ENCODE data around the gene FRMD4A.

Gene FRMD4A

GRCh38 chr10:13681960-13682359 lies 648.8 kb downstream of the FRMD4A start:
- H3K4me3 ChIP-seq (ENCODE audit: low read length) = no peak overlapping the region
- no peak overlapping the region for H3K9ac ChIP-seq (ENCODE audit: low read length)
- H3K27me3 ChIP-seq (ENCODE audit: control insufficient read depth, insufficient read depth, low read length) = no peaks in the 10 kb centered on the region
- H3K36me3 ChIP-seq (ENCODE audit: control insufficient read depth, insufficient read depth, low read length) = peaks cover 2% of the 10 kb centered on the region
- peaks cover 31% of the 10 kb centered on the region for H3K4me1 ChIP-seq (ENCODE audit: control insufficient read depth, insufficient read depth, low read length)
- no peak overlapping the region for H3K27ac ChIP-seq (ENCODE audit: low read depth, low read length)

- Histone ChIP-seq H3K9ac (ENCODE audit: low read length) (no peak overlapping the region), H3K36me3 (ENCODE audit: control insufficient read depth, insufficient read depth, low read length) (peaks cover 2% of the 10 kb centered on the region), H3K27ac (ENCODE audit: low read depth, low read length) (no peak overlapping the region), H3K4me1 (ENCODE audit: control insufficient read depth, insufficient read depth, low read length) (peaks cover 27% of the 10 kb centered on the region), H3K27me3 (ENCODE audit: control insufficient read depth, insufficient read depth, low read length) (no peaks in the 10 kb centered on the region), H3K4me3 (ENCODE audit: low read length) (no peak overlapping the region)
These were observed 649.2 kb downstream of the FRMD4A start for GRCh38 chr10:13681528-13681927.

GRCh38 chr10:13681095-13681494 lies 649.6 kb downstream of the FRMD4A start:
- Histone ChIP-seq H3K27ac (ENCODE audit: low read depth, low read length) (no peak overlapping the region), H3K9ac (ENCODE audit: low read length) (no peak overlapping the region), H3K4me3 (ENCODE audit: low read length) (no peak overlapping the region), H3K27me3 (ENCODE audit: control insufficient read depth, insufficient read depth, low read length) (no peaks in the 10 kb centered on the region), H3K4me1 (ENCODE audit: control insufficient read depth, insufficient read depth, low read length) (peaks cover 23% of the 10 kb centered on the region), H3K36me3 (ENCODE audit: control insufficient read depth, insufficient read depth, low read length) (peaks cover 2% of the 10 kb centered on the region)

GRCh38 chr10:13678101-13678843 lies 652.5 kb downstream of the FRMD4A start:
- H3K4me1 ChIP-seq (ENCODE audit: control insufficient read depth, insufficient read depth, low read length) = peaks cover under 1% of the 10 kb centered on the region
- H3K4me3 ChIP-seq (ENCODE audit: low read length) = no peak overlapping the region
- peaks cover 2% of the 10 kb centered on the region for H3K36me3 ChIP-seq (ENCODE audit: control insufficient read depth, insufficient read depth, low read length)
- no peak overlapping the region for H3K27ac ChIP-seq (ENCODE audit: low read depth, low read length)
- no peak overlapping the region for H3K9ac ChIP-seq (ENCODE audit: low read length)
- H3K27me3 ChIP-seq (ENCODE audit: control insufficient read depth, insufficient read depth, low read length) = no peaks in the 10 kb centered on the region

- no peak overlapping the region for H3K9ac ChIP-seq (ENCODE audit: low read length)
- H3K4me3 ChIP-seq (ENCODE audit: low read length) = no peak overlapping the region
- H3K4me1 ChIP-seq (ENCODE audit: control insufficient read depth, insufficient read depth, low read length) = no peaks in the 10 kb centered on the region
- H3K36me3 ChIP-seq (ENCODE audit: control insufficient read depth, insufficient read depth, low read length) = peaks cover 6% of the 10 kb centered on the region
- no peaks in the 10 kb centered on the region for H3K27me3 ChIP-seq (ENCODE audit: control insufficient read depth, insufficient read depth, low read length)
- H3K27ac ChIP-seq (ENCODE audit: low read depth, low read length) = peak overlapping the region; percentile 43
These were observed 655.8 kb downstream of the FRMD4A start for GRCh38 chr10:13674645-13675588.

GRCh38 chr10:13673156-13673555 lies 657.6 kb downstream of the FRMD4A start:
- no peak overlapping the region for H3K27ac ChIP-seq (ENCODE audit: low read depth, low read length)
- peaks cover 10% of the 10 kb centered on the region for H3K36me3 ChIP-seq (ENCODE audit: control insufficient read depth, insufficient read depth, low read length)
- H3K4me3 ChIP-seq (ENCODE audit: low read length) = no peak overlapping the region
- H3K9ac ChIP-seq (ENCODE audit: low read length) = no peak overlapping the region
- no peaks in the 10 kb centered on the region for H3K4me1 ChIP-seq (ENCODE audit: control insufficient read depth, insufficient read depth, low read length)
- H3K27me3 ChIP-seq (ENCODE audit: control insufficient read depth, insufficient read depth, low read length) = no peaks in the 10 kb centered on the region

- Histone ChIP-seq H3K4me1 (ENCODE audit: control insufficient read depth, insufficient read depth, low read length) (no peaks in the 10 kb centered on the region), H3K9ac (ENCODE audit: low read length) (no peak overlapping the region), H3K27ac (ENCODE audit: low read depth, low read length) (no peak overlapping the region), H3K36me3 (ENCODE audit: control insufficient read depth, insufficient read depth, low read length) (peaks cover 10% of the 10 kb centered on the region), H3K27me3 (ENCODE audit: control insufficient read depth, insufficient read depth, low read length) (no peaks in the 10 kb centered on the region), H3K4me3 (ENCODE audit: low read length) (no peak overlapping the region)
These were observed 658.2 kb downstream of the FRMD4A start for GRCh38 chr10:13672548-13672947.

GRCh38 chr10:13671904-13672303 lies 658.8 kb downstream of the FRMD4A start:
- H3K27ac ChIP-seq (ENCODE audit: low read depth, low read length) = no peak overlapping the region

GRCh38 chr10:13670311-13670710 lies 660.4 kb downstream of the FRMD4A start:
- no peak overlapping the region for H3K4me3 ChIP-seq (ENCODE audit: low read length)
- peaks cover 18% of the 10 kb centered on the region for H3K36me3 ChIP-seq (ENCODE audit: control insufficient read depth, insufficient read depth, low read length)
- no peaks in the 10 kb centered on the region for H3K27me3 ChIP-seq (ENCODE audit: control insufficient read depth, insufficient read depth, low read length)
- H3K4me1 ChIP-seq (ENCODE audit: control insufficient read depth, insufficient read depth, low read length) = no peaks in the 10 kb centered on the region
- no peak overlapping the region for H3K27ac ChIP-seq (ENCODE audit: low read depth, low read length)
- no peak overlapping the region for H3K9ac ChIP-seq (ENCODE audit: low read length)

More at GRCh38 chr10:13671904-13672303, 658.8 kb downstream of the FRMD4A start:
- H3K4me3 ChIP-seq (ENCODE audit: low read length) = no peak overlapping the region
- H3K4me1 ChIP-seq (ENCODE audit: control insufficient read depth, insufficient read depth, low read length) = no peaks in the 10 kb centered on the region
- no peaks in the 10 kb centered on the region for H3K27me3 ChIP-seq (ENCODE audit: control insufficient read depth, insufficient read depth, low read length)
- no peak overlapping the region for H3K9ac ChIP-seq (ENCODE audit: low read length)
- H3K36me3 ChIP-seq (ENCODE audit: control insufficient read depth, insufficient read depth, low read length) = peaks cover 10% of the 10 kb centered on the region

- Histone ChIP-seq H3K9ac (ENCODE audit: low read length) (no peak overlapping the region), H3K27ac (ENCODE audit: low read depth, low read length) (no peak overlapping the region), H3K4me3 (ENCODE audit: low read length) (no peak overlapping the region), H3K27me3 (ENCODE audit: control insufficient read depth, insufficient read depth, low read length) (no peaks in the 10 kb centered on the region), H3K4me1 (ENCODE audit: control insufficient read depth, insufficient read depth, low read length) (no peaks in the 10 kb centered on the region), H3K36me3 (ENCODE audit: control insufficient read depth, insufficient read depth, low read length) (peaks cover 18% of the 10 kb centered on the region)
These were observed 660.8 kb downstream of the FRMD4A start for GRCh38 chr10:13669901-13670300.

GRCh38 chr10:13669182-13669855 lies 661.4 kb downstream of the FRMD4A start:
- no peak overlapping the region for H3K27ac ChIP-seq (ENCODE audit: low read depth, low read length)
- peaks cover 18% of the 10 kb centered on the region for H3K36me3 ChIP-seq (ENCODE audit: control insufficient read depth, insufficient read depth, low read length)
- no peaks in the 10 kb centered on the region for H3K4me1 ChIP-seq (ENCODE audit: control insufficient read depth, insufficient read depth, low read length)
- H3K27me3 ChIP-seq (ENCODE audit: control insufficient read depth, insufficient read depth, low read length) = no peaks in the 10 kb centered on the region
- no peak overlapping the region for H3K4me3 ChIP-seq (ENCODE audit: low read length)
- H3K9ac ChIP-seq (ENCODE audit: low read length) = no peak overlapping the region

GRCh38 chr10:13668126-13668525 lies 662.6 kb downstream of the FRMD4A start:
- no peaks in the 10 kb centered on the region for H3K27me3 ChIP-seq (ENCODE audit: control insufficient read depth, insufficient read depth, low read length)
- peaks cover 18% of the 10 kb centered on the region for H3K36me3 ChIP-seq (ENCODE audit: control insufficient read depth, insufficient read depth, low read length)
- H3K4me3 ChIP-seq (ENCODE audit: low read length) = no peak overlapping the region
- no peak overlapping the region for H3K27ac ChIP-seq (ENCODE audit: low read depth, low read length)
- no peaks in the 10 kb centered on the region for H3K4me1 ChIP-seq (ENCODE audit: control insufficient read depth, insufficient read depth, low read length)
- H3K9ac ChIP-seq (ENCODE audit: low read length) = no peak overlapping the region
